NCI-H2171 treated with DMSO at 0.1 percent for 48 hours (cell line): ENCODE results near the gene PSAPL1.

Experiments
- DNase-seq: peaks from one replicate; lab custom pipeline; 2025; lab: John Stamatoyannopoulos, UW

The PSAPL1 gene

DNA sequence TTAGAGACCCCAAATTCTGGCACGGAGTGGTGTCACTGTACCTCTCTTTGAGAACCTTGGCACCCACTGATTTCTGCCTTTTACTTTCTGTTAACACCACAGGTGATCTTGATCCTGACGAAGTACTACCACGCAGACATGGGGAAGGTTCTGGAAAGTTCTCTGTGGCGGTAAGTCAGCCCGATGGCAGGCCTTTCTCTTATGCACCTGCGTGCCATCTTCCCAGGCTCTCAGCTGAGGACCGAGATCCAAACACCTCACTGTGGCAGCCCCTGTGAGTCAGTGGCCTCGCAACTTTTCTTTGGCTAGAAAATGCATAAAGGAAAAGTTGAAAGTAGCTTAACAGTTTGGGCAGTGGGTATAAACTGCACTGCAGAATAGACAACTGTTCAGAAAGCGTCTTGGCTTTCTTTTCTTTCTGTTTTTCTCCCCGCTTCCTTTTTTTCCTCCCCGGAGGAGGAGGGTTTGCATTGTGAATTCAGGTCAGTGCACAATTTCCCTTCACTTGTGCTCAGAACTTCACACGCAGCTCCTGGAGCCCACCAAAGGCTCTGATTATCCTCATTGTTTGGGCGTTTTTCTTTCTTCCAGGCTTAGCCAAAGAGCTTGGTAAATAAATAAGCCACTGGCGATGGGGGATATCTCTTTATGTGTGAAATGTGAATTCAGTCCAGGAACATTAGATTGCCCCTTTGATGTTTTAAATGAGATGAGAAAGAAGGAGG is 38.4 kb downstream of the PSAPL1 start:
- no peak for DNase-seq

DNA sequence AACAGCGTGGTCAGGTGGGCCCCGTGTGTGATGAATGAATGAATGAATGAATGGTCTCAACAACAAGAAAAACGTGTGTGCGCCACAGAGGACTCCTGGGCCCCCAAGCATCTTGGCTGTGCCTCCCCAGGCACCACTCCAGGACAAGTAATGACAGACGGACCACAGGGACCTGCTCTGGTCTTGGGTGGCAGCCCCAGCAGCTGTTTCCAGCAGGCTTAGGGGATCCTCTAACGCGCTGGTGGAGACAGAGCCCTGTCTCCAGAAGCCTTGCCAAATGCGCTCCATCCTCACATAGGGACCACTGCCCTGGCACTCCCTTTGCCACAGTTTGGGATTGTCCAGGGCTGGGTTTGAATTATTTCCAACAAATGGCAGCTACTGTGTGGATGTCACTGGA is 39.1 kb downstream of the PSAPL1 start:
- DNase-seq, result no peak

DNA sequence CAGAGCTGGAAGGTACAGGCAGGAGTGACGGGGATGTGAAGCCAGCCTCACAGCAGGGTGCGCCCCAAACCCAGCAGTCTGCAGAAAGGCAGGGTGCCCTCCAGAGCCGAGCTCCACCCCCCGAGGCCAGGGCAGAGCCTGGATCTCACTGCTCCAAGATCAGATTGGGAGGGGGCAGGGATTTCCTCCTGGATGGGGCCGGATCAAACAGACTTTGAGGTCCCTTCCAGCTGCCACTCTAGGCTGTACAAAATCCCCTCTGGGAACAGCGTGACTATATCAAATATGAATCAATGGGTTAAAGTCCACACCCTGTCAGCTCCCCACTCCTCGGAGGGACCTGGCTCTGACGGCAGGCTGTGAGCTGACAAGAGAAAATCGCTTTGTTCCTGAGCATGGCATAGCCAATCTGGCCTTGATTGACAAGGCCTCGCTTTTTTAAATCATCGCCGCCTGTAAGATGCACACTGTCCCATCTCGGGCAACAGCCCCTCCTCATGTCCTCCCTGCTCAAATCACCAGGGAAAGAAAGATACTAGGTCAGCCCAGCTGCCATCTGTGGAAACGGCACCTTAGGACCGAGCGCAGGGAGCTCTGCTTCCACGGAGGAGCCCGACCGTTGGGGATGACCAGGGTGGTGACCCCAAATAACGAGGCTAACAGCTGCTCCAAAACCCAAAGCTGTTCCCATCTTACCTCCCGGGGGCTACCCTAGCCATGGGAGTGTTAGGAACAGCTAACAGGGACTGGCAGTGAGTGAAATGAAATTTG is 39.9 kb downstream of the PSAPL1 start:
- DNase-seq, result peak; percentile 8

DNA sequence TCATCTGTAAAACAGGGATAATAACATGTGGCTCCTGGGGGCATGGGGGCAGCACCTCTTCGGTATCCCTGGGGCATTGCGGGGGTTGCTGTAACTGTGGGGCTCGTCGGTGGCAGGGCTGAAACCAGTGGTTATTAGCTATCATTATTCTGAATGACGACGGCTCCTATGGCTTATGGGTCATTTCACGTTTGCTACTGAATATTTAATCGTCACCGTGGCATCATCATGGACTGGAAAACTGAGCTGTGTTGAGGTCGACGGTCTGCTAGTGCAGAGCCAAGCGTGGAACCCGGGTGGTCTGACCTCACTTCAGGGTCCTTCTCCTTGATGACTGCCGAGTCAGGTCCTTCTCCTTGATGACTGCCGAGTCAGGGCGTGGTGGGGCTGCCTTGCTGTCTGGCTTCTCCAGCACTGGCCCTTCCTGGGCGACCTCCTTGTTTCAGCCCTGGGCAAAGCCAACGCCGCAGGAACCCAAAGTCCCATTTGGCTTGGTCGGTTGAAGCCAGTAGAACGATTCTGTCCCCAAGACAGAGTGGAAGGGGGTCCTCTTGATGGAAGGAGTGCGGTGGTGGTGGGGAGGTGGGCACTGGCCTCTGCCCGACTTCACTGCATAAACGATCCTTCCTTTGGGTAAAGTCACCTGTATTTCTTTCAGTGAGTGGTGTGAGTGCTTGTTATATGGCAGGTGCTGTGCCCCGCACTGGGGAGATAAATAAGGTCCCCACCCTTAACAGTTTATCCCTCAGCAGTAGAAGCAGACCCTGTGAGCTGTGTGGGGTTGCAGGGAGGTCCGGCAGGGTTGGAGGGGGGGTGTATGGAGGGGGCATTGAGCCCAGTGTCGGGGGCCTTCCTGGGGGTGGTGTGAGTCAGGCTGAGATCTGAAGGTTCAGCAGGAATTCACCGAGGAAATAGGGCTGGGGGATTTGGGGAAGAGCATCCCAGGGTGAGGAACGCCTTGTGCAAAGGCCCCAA is 40.8 kb downstream of the PSAPL1 start:
- DNase-seq, result no peak

DNA sequence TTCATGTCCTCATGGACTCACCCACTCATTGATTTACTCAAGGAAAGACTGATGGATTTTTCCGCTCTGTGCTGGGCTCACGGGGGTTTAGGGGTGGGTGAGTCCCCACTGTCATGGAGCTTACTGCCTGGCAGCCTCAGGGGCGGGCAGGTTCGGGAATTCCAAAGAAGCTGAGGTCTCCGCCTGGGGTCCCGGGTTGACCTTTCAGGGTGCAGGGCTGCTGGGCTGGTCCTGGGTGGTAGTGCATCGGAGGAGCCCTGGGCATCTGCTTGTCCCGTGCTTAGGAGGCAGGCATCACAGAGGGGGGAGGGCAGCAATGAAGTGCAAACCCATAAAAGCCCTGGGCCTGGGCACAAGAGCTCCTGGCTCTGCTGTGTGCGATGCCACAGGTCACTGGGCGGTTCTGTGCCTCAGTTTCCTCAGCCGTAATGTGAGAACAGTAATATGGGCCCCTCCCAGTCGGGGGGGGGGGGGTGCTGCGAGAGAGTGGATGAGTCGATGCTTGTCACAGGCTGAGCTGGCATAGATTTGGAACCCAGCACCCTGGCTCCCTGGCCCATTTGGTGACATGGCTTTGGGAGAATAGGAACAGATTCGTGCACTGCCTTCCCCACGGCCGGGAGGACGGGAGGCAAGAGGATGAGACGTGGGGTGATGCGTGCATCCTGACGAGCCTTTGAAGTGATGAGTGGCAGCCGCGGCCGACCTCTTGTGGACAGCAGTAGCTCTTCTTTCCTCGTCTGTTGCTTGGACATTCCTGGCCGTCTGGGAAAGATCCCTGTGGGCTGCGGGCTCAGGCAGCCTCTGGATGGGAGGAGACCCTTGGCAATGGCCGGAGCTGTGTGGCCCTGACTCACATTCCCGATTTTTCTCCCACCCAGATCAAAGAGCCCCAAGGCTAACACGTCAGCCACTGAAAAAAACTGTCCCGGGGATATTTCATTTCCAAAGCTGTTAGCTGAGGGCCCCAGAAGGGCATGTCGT is 42.0 kb downstream of the PSAPL1 start:
- no peak for DNase-seq

DNA sequence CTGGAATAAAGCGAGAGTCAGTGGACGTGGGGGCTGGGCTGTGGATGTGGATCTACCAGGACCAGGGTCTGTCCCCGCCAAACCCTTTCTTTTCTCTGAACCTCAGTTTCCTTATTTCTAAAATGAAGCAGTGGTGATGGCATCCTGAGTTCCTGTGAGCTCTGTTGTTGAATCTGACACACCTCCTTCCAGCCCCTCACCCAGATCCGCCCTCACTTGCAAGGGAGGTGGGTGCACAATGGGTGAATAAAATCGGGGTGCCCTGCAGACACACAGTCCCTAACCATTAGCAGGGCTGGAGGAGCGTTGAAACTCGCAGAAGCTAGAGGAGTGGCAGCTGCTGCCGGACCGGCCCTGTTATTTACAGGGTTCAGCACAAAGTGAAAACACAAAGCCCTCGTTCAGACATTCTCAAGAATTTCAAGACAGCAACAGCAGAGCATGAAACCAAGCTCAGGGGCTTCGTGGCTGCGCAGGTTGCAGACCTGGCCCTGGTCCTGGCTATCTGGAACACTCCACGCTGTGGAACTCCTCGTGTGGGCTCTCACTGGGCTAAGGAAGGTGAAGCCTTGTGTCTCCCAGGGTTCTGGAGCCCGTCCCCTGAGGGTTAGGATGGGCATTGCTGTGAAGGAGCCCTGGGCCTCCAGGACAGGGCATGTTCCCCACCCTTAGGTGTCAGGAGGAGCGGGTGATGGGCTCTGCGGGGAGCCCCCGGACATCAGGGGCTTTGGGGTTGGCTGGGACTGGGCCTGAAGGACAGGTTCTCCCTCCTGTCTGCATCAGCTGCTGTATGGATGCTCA is 42.9 kb downstream of the PSAPL1 start:
- no peak for DNase-seq

DNA sequence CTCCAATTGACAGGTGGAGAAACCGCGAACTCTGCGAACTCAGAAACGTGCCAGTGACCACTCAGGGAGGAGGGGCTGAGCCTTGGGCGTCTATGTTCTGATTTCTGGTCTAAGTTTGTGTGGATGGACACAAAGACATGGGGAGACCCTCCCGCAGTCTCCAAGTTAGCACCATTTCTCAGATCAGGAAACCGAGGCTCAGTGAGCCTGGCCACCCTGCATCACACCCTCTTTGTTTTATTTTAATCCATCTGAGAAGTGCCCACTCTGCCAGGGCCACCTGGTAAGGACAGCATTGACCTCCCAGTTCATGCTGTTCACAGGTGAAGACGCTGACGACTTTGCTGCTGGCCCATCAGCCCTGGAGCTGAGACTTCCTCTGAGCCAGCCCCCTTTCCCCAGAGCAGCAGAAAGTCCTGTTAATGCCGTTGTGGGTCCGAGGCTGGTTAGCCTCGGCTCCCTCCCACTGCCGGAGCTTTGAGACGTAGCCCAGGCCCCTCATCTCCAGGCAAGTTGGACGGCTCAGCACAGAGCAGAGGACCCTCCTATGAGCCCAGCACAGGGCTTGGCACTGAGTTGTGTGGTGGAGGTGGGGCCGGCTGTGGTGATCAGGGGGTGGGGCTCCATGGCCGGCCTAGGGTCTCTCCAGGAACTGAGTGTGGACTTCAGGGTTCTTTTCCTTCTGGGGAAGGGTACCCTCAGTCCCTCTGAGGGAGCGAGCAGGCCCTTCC is 43.7 kb downstream of the PSAPL1 start:
- no peak for DNase-seq

DNA sequence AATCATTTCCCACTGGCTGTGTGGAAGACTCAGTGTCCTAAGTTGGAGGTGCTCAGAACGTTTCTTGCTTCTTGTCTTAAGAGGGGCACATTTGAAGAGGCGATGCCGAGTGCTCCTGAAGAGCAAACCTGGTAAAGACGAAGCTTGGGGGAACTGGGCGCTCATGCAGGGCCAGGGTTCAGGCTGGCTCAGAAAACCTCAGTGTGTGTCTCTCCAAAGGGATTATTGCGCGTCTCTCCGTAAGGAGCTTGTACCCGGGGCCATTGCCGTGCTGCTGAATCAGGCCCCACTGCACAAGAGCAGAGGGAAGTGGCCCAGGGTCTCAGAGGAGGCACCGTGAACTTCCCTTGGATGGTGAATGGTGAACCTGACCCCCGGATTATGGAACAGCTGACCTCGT is 44.4 kb downstream of the PSAPL1 start:
- DNase-seq, result no peak

DNA sequence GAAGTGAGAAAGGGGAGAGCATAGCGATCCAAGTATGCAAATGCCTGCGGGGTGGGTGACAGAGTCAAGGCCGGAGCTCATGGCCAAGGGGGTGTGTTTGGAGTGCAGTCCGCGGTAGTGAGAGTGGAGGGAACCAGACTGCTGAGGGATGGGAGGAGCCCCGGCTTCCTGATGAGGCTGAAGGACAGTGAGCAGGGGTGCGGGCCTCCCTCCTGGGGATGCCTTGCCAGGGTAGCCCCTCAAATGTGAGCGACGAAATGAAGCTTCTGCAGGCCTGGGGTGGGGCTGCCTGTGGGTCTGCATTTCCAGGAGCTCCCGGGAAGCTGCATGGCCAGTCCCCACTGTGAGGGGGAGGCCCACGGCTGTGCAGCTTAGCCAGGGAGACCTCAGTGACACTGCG is 45.0 kb downstream of the PSAPL1 start:
- no peak for DNase-seq

DNA sequence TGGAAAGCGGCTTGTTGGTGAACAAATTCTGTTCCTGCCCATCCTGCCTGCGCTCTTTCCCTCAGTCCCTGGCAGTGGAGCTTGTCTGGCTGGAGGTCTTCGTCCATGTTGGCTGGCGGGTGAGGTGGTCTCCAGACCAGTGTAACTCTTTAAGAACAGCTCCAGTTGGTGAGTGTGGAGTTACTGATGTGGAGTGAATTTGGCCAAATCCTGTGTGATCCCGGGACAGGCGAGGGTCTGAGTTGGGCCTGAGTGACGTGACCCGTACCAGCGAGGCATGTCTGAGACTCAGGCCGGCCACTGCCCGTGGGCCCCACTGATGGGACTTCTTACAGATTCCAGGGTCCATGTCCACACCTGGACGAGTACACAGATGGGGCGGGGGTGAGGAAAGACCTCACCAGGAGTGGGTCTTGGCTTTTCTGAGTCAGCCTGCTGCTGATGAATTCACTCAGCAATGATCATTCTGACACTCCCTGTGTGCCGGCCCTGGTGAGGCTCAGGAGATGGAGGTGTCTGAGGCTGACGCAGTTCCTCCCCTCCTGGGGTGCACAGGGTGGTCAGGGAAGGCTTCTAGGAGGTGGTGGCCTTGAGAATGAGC is 45.5 kb downstream of the PSAPL1 start:
- no peak for DNase-seq

DNA sequence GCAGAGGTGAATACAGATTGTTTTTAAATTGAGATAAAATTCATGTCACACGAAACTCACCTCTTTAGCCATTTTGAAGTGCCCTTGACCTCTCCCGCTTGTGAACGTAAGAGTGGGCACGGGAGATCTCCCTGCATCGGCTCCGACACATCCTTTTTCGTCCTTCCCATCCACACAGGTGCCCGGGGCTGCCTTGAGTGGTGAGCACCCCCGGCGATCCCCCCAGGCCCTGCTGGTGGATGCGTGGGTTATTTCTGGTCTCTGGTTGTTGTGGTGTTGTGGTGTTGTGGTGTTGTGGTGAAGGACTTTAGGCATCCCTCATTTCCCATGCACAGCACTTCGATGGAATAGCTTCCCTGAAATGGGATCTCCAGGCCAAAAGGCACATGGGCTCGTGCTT is 46.1 kb downstream of the PSAPL1 start:
- no peak for DNase-seq

DNA sequence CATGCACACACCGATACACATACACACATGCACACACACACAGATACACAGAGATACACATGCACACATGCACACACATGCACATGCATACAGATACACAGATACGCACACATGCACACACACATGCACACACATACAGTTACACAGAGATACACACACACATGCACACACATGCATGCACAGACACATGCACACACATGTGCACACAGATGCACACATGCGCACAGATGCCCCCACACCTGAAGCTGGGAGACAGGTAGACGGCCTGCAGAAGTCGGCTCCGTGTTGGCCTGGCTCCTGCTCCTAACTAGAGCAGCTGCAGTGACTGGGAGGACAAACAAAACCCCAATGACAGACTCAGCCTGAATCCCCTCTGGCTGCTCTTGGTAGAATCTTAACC is 46.8 kb downstream of the PSAPL1 start:
- DNase-seq, result no peak

DNA sequence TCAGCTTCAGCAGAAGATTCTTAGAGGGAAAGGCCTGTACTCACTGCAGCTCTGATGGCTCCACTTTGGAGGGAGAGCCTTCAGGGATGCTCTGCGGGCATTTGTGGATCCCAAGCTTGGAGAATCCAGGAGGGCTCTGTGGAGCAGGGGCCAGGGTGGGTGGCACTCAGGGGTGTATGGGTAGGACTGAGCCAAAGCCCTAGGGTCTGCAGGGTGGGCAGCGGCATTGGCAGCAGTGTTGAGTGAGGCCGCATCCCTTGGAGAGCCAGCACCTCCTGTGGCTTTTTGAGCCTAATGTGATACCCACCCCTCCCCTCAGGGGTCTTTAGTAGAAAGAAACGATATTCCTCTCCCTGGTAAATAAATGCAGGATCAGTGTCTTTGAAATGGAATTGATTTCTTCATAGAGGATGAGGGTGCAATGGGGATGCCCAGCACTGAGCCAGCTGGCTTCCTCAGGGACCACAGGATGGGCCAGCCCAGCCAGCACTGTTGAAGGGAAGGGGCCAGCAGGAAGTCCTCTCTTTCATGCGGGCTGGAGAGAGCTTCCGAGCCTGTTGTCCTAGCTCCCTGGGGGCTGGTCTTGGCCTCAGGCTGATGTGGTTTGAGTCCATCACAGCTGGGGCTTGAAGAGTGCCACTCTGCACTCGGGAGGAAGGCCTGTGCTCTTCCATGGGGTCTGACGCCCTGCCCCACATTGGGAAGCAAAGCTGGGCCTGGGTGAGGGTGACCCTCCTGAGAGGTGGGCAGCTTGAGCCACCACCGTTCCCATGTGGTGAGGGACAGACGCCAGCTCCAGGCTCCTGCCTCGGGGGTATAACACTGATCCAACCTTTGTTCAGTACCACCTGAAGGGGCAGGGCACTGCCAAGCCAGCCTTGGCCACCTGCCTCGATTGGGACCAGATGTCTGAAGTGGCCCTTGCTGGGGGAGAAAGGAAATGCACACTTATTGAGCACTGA is 49.5 kb downstream of the PSAPL1 start:
- no peak for DNase-seq

DNA sequence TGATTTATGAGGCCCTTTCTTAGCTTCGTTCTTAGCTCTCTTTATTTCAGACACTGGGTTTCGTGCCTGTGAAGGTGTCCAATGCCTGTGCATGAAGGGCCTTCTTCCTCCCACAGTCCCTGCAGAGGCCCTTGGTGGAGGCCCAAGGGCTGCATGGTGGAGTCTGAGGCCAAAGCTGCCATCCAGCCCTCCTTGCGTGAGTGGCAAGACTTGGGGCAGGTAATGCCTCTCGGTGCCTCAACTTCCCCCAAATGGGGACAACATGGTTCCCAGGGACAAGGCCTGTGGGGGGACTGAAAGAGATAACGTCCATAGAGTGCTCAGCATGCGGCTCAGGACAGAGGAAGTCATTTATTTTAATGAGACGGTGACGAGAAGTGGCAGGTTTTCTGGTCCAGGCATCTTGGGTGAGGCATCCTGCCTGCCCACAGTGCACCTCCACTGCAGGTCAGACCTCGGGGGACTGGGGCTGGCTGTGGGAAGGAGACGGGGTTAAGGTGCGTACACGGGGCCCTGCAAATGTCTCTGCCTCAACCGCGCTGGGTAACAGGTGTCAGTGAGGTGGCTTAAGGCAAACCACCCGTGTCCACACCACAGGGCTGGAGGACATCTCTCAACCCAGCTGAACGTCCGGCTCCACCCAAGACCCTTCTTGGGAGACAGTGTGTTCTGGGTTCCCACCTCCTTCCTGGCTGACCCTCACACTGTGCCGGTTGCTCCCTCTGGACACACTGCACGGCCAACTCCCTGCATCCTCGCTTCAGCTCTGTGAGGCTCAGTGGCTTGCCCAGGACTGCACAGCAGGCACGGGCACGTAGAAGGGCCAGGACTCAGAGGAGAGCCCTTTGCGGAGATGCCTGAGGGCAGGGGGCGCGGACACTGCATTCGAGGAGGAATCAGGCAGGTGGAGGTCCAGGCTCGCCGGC is 50.5 kb downstream of the PSAPL1 start:
- DNase-seq, result no peak

DNA sequence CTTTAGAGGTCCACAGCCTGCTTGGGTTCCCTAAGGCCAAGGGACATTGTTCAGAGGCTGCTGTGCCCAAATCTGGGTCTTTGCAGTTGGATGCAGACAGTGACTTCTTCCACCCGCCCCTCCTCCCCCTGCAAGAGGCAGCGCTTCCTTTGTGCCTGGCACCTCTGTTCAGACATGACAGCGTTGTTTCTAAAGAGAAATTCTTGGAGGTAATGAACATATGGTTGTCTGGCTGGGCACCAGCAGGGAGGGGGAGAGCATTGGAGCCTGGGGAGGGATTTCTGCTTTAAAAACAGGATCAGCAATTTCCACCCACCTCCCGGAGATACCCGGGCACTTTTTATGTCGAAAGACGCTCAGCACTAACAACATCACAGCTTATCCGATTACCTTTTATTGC is 51.5 kb downstream of the PSAPL1 start:
- DNase-seq, result peak; percentile 78

DNA sequence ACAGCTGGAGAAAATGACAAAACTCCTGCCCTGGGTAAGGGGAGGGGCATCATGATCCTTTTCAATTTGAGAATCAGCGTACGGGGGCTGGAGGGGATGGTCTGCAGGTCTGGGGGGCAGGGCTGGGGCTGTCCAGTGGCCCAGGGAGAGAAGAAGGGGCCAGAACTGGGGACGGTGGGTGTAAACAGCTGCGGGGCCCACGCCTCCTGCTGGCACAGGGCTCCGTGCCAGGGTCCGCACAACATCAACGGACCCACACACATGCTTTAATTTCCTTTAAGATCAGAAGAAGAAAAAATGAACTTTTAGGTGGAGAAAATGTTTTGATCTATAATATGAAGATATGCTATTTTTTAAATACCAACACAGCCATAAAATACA is 52.1 kb downstream of the PSAPL1 start:
- no peak for DNase-seq
